K562 (cell line): ENCODE data around the gene LAMTOR4. TPM values are rescaled to one million over a fixed set of nuclear protein-coding genes. Genes with fewer than 3 reads are reported as not detected.

Experiments used
- ATAC-seq: fragments of 200-7000 bp; cut with Tn5 transposase; 3 replicates; pipeline ENCODE4 v1.9.1; 2020; ENCODE audit warnings: moderate library complexity
- BruUV-seq: library from RNA; stranded (reverse); fragments of 400-500 nt; replicated peaks from 2 replicates; lab custom pipeline; 2021; lab: Mats Ljungman, UMichigan
- CTCF ChIA-PET: fragments of 300-600 bp; formaldehyde crosslinking; extraction: SDS; loops from one replicate; lab custom pipeline; 2021; ENCODE audit warnings: low intra/inter-chr PET ratio; lab: Yijun Ruan, JAX
- POLR2A ChIA-PET: fragments of 300-600, 350-650 bp; sonication (Branson Sonifier 250); formaldehyde crosslinking; extraction: SDS; loops from one replicate; lab custom pipeline; 2021; ENCODE audit warnings: antibody characterized with exemption, inconsistent platforms; lab: Yijun Ruan, JAX
- DNase-seq, 4 experiments: peaks; one replicate each; pipeline versions ENCODE4 v3.0.0 to v3.0.0-alpha.2; 2011 to 2018; ENCODE audit warnings: low spot score in 3 of 4, mixed read lengths in 3 of 4; ENCODE audit errors: extremely low read depth in 1 of 4
- FAIRE-seq: peaks from 2 replicates; lab custom pipeline; 2011; peaks lifted over from hg19 to GRCh38; lab: Jason Lieb, UNC
- H2AFZ ChIP-seq: 2 replicates; pipeline ENCODE4 v1.6.0; 2011; ENCODE audit warnings: low read depth, low read length, control low read depth, inconsistent platforms
- H3K27ac ChIP-seq: fragments of 200-600 bp; 3 replicates; pipeline ENCODE4 v1.8.0; 2011; ENCODE audit warnings: low read depth, mild to moderate bottlenecking, control low read depth, inconsistent platforms, low read length, moderate library complexity, mixed read lengths; ENCODE audit errors: extremely low read depth
- H3K27me3 ChIP-seq, 2 experiments: fragments of 300-600 bp in 1 of 2; 2 replicates in 1 of 2; 3 replicates in 1 of 2; pipeline versions ENCODE4 v1.6.0 to v1.8.0; 2011; ENCODE audit warnings: inconsistent platforms in 2 of 2, low read length in 2 of 2, mild to moderate bottlenecking in 1 of 2, mixed read lengths in 1 of 2, moderate library complexity in 1 of 2; ENCODE audit not compliant: control insufficient read depth in 2 of 2, insufficient read depth in 2 of 2
- H3K36me3 ChIP-seq: fragments of 300-600 bp; 3 replicates; pipeline ENCODE4 v1.8.0; 2011; ENCODE audit warnings: mild to moderate bottlenecking, low read length, inconsistent platforms; ENCODE audit not compliant: control insufficient read depth, insufficient read depth
- H3K4me1 ChIP-seq, 2 experiments: fragments of 200-600 bp in 1 of 2; replicated peaks in 1 of 2; 2 replicates in 1 of 2; 3 replicates in 1 of 2; pipeline versions ENCODE4 v1.5.1 to v1.8.0; 2011; ENCODE audit warnings: inconsistent platforms in 2 of 2, low read length in 2 of 2, mild to moderate bottlenecking in 1 of 2, mixed read lengths in 1 of 2, moderate library complexity in 1 of 2; ENCODE audit not compliant: control insufficient read depth in 2 of 2, insufficient read depth in 2 of 2
- H3K4me2 ChIP-seq: 2 replicates; pipeline ENCODE4 v1.6.1; 2011; ENCODE audit warnings: low read length, control low read depth, inconsistent platforms, mixed read lengths; ENCODE audit not compliant: insufficient read depth
- H3K4me3 ChIP-seq: fragments of 200-600 bp; sonication (generic), shearing (Covaris generic); 2 replicates; pipeline ENCODE4 v1.5.1; 2016; ENCODE audit warnings: control low read depth, inconsistent platforms
- H3K79me2 ChIP-seq: fragments of 200-600 bp; 3 replicates; pipeline ENCODE4 v1.8.0; 2011; ENCODE audit warnings: low read length, inconsistent platforms; ENCODE audit not compliant: control insufficient read depth, insufficient read depth
- H3K9ac ChIP-seq, 2 experiments: 2 replicates each; pipeline versions ENCODE4 v1.6.0 to v1.6.1; 2011; ENCODE audit warnings: low read depth in 2 of 2, low read length in 2 of 2, control low read depth in 1 of 2, inconsistent platforms in 1 of 2, mild to moderate bottlenecking in 1 of 2, mixed read lengths in 1 of 2; ENCODE audit not compliant: insufficient read depth in 1 of 2
- H3K9me1 ChIP-seq: one replicate; pipeline ENCODE4 v1.6.0; 2011; ENCODE audit warnings: inconsistent platforms, mild to moderate bottlenecking, low read length, moderate library complexity; ENCODE audit not compliant: control insufficient read depth, insufficient read depth
- H3K9me3 ChIP-seq: replicated peaks from 2 replicates; pipeline ENCODE4 v1.5.1; 2011; ENCODE audit warnings: low read depth, low read length, inconsistent platforms; ENCODE audit not compliant: control insufficient read depth, insufficient read depth
- H4K20me1 ChIP-seq: replicated peaks from 2 replicates; pipeline ENCODE4 v1.6.1; 2011; ENCODE audit warnings: low read length, inconsistent platforms, mixed read lengths; ENCODE audit not compliant: control insufficient read depth, insufficient read depth
- POLR2G ChIP-seq: fragments of 200-400 bp; formaldehyde crosslinking; IDR thresholded peaks from 2 replicates; pipeline ENCODE4 v1.6.1; 2017; ENCODE audit warnings: low read depth, mild to moderate bottlenecking, antibody characterized with exemption, low read length, moderate library complexity
- WGBS: fragments of 100-300 bp; shearing (Covaris generic); methylation state at CpG from one replicate; pipeline ENCODE4 v1.1.6; 2016; ENCODE audit warnings: low coverage, mixed read lengths; ENCODE audit not compliant: insufficient coverage; ENCODE audit errors: missing lambda C conversion rate; 5-methylcytosine and 5-hydroxymethylcytosine counted together
- in situ Hi-C: fragments of 300-500 bp; cut with MboI; formaldehyde crosslinking; loops from 4 replicates; pipeline ENCODE4 v1.15.0; 2018; ENCODE audit warnings: inconsistent platforms, mixed read lengths
- intact Hi-C: fragments of 100-400 bp; cut with micrococcal nuclease; formaldehyde crosslinking; loops from 2 replicates; pipeline ENCODE4 v1.14.2; 2022
- polyA plus RNA-seq, 8 experiments: library from polyadenylated mRNA; depleted of rRNA in 4 of 8; stranded (reverse) in 5 of 8; unstranded in 3 of 8; fragments of >200 nt; fragmentation: Nextera tagmentation in 2 of 8; fragmentation: Illumina TruSeq in 1 of 8; extraction: Ambion mirVana in 2 of 8; extraction: Trizol in 1 of 8; gene quantifications; 2 replicates each; pipeline versions ENCODE4 v1.2.1 to v1.2.3, GENCODE V29; 2011 to 2014; ENCODE audit warnings: inconsistent platforms in 1 of 8, missing spikeins in 1 of 8
- total RNA-seq, 7 experiments: library from RNA; depleted of rRNA in 6 of 7; stranded (reverse); fragments of >200 nt in 6 of 7; fragmentation: Illumina TruSeq in 2 of 7; extraction: Trizol in 2 of 7; gene quantifications; 2 replicates each; pipeline versions ENCODE4 v1.2.1 to v1.2.3, GENCODE V29; 2011 to 2021; ENCODE audit warnings: low replicate concordance in 1 of 7
- TF ChIP-seq, protein P1 (sequence below): fragments of 450-650 bp; formaldehyde crosslinking; IDR thresholded peaks from 2 replicates; pipeline ENCODE4 v1.4.0; 2020; ENCODE audit warnings: mild to moderate bottlenecking, moderate library complexity
- TF ChIP-seq, protein P2 (sequence below): sonication (generic); formaldehyde crosslinking; IDR thresholded peaks from 2 replicates; pipeline ENCODE4 v1.8.0; 2022; ENCODE audit warnings: missing genetic modification reagents, mild to moderate bottlenecking, borderline replicate concordance

The LAMTOR4 gene
- total and polyA plus RNA-seq, 9 of the 15 experiments (the other 6 are each of a cell fraction or from before 2014, with no cell fraction given): 79.6 to 314 (median 195) TPM

DNA sequence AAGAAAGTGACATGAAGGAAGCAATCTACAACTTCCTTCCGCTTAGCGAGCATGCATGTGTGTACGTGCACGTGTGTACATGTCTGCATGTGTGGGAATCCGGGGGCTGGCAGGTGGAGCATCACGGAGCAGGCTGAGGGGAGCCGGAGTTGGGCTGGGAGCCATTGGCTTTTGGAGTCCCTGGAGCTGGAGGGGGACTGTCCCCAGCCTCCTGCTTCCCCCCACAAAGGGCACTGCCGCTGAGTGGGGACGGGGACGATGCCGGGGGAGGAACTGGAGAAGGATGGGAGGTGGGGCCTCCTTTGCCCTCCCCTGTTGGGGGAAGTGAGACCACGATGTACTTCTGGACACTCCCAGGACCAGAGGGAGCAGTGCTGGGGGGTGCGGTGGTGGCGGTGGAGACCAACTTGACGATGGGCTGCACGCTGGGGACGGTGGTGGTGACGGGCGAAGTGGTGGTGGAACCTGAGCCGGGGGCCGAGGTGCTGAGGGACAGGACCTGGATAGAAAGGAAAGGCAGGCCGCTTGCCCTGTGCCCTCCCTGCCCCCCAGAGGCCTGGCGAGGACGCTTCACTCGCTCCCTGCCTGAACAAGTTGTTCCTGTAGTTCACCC is 41.5 kb upstream of the LAMTOR4 start (continued):
- TF ChIP-seq, protein P1, sequence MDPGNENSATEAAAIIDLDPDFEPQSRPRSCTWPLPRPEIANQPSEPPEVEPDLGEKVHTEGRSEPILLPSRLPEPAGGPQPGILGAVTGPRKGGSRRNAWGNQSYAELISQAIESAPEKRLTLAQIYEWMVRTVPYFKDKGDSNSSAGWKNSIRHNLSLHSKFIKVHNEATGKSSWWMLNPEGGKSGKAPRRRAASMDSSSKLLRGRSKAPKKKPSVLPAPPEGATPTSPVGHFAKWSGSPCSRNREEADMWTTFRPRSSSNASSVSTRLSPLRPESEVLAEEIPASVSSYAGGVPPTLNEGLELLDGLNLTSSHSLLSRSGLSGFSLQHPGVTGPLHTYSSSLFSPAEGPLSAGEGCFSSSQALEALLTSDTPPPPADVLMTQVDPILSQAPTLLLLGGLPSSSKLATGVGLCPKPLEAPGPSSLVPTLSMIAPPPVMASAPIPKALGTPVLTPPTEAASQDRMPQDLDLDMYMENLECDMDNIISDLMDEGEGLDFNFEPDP: no peak

DNA sequence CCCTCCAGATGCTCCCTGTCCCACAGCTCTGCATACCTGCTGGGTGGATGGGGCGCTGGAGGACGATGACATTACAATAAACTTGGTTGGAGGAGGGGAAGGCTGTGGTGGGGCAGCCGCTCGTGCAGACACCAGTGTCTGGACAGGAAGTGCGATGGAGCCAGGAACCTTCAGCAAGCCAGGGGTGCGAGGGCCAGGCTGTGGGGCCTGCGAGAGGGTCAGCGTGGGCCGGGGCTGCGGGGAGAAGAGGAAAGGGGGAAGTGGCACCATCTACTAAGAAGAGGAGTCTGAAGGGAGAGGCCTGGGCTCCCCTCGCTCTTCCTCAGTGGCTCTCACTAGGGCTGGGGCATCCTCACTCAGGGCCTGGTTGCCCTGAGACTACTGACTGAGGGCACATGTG is 40.8 kb upstream of the LAMTOR4 start:
- ATAC-seq: no peak
- intact Hi-C loops: no loop called here
- no peak overlapping the region for H3K4me3 ChIP-seq
- no peaks in the 10 kb centered on the region for H3K79me2 ChIP-seq
- ChIA-PET CTCF (no interaction called here), POLR2A (no interaction called here)
- no peak overlapping the region for H3K27ac ChIP-seq
- H3K9me3 ChIP-seq: no peaks in the 10 kb centered on the region
- H3K9me1 ChIP-seq: peaks cover 3% of the 10 kb centered on the region
- peaks cover 83% of the 10 kb centered on the region; the same call in 2 of the 3 replicates for H3K36me3 ChIP-seq
- no peak overlapping the region for H2AFZ ChIP-seq
- WGBS: 84% methylated on average over 11 of the region's 11 CpGs
- H4K20me1 ChIP-seq: no peaks in the 10 kb centered on the region
- no peaks in the 10 kb centered on the region for H3K27me3 ChIP-seq
- peaks cover 2 to 40% of the 10 kb centered on the region in 2 experiments; a peak in 4 of 5 replicates for H3K4me1 ChIP-seq
- no peak overlapping the region for H3K4me2 ChIP-seq
- BruUV-seq: no TSS peak
- no peak for FAIRE-seq
- H3K9ac ChIP-seq: peak overlapping the region in 1 of 2 experiments; percentile 65; a peak in 1 of 4 replicates
- TF ChIP-seq, protein P2, sequence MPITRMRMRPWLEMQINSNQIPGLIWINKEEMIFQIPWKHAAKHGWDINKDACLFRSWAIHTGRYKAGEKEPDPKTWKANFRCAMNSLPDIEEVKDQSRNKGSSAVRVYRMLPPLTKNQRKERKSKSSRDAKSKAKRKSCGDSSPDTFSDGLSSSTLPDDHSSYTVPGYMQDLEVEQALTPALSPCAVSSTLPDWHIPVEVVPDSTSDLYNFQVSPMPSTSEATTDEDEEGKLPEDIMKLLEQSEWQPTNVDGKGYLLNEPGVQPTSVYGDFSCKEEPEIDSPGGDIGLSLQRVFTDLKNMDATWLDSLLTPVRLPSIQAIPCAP (CRISPR knock-in tag): no peak
- peak; percentile 62; the same call in 1 of the 2 replicates for TF ChIP-seq POLR2G
- TF ChIP-seq, all 486 proteins: peak for 1
- in situ Hi-C loops: no loop called here
- DNase-seq: no peak
